Left lung (tissue), 14 donors: Measurements from ENCODE around the gene DPP9. TPM values are rescaled to one million over a fixed set of nuclear protein-coding genes. Genes with fewer than 3 reads are reported as not detected.

ENCODE experiments used
- ATAC-seq: fragments of 200-7000 bp; cut with Tn5 transposase; one replicate; pipeline ENCODE4 v1.9.1; 2020; ENCODE audit warnings: moderate library complexity
- DNase-seq, 4 donors: peaks; one replicate each; pipeline ENCODE4 v3.0.0-alpha.2; 2013 to 2020
- H3K27ac ChIP-seq, 2 donors: fragments of 200-600 bp; sonication (generic) in 1 of 2; one replicate each; pipeline versions ENCODE4 v1.5.0 to v1.8.0; 2020 to 2021
- H3K27me3 ChIP-seq, 2 donors: fragments of 200-600 bp; sonication (generic) in 1 of 2; one replicate each; pipeline versions ENCODE4 v1.5.0 to v1.8.0; 2020 to 2021
- H3K36me3 ChIP-seq, 2 donors: fragments of 200-600 bp; sonication (generic) in 1 of 2; one replicate each; pipeline versions ENCODE4 v1.5.0 to v1.8.0; 2020 to 2021
- H3K4me1 ChIP-seq, 2 donors: fragments of 200-600 bp; one replicate each; pipeline ENCODE4 v1.8.0; 2021
- H3K4me3 ChIP-seq, 2 donors: fragments of 200-600 bp; sonication (generic) in 1 of 2; one replicate each; pipeline versions ENCODE4 v1.5.0 to v1.8.0; 2020 to 2021; ENCODE audit warnings: mild to moderate bottlenecking in 1 of 2
- H3K9me3 ChIP-seq, 2 donors: fragments of 200-600 bp; sonication (generic) in 1 of 2; one replicate each; pipeline versions ENCODE4 v1.5.0 to v1.8.0; 2020 to 2021
- CTCF ChIP-seq, 2 donors: fragments of 200-600 bp; sonication (generic) in 1 of 2; IDR thresholded peaks; one replicate each; pipeline versions ENCODE4 v1.5.0 to v1.8.0; 2021; ENCODE audit warnings: antibody characterized with exemption in 2 of 2
- intact Hi-C, 2 donors: fragments of 100-400 bp; cut with DNase I; formaldehyde crosslinking; loops; one replicate each; pipeline versions ENCODE4 v1.11.2 to v1.14.2; 2022
- long read RNA-seq, 12 donors: library from polyadenylated mRNA in 2 of 12; unstranded in 2 of 12; transcript quantifications; one replicate each; pipeline ENCODE4 v2.0.0 and lab custom pipeline, GENCODE V29; 2019 to 2026
- polyA plus RNA-seq, 6 donors: library from polyadenylated mRNA; unstranded; fragments of 120-200 nt; gene quantifications; one replicate each; pipeline ENCODE4 v1.2.1, GENCODE V29; 2013; ENCODE audit not compliant: insufficient read length in 6 of 6
- total RNA-seq, 2 donors: library from RNA; stranded (reverse); fragmentation: NEBNext Ultra II Directional; extraction: Animal tissue kit (Norgen Biotek cat#: 25700); gene quantifications; one replicate each; pipeline ENCODE4 v1.2.1, GENCODE V29; 2021
- donor health status: DM: no; HTN: yes; CAD: no.
- donor health status: DM: no; HTN: no; CAD: no.

The DPP9 gene
- total RNA-seq (10 to 100 TPM; 79.7 to 95.5 TPM), polyA plus RNA-seq (10 to 100 TPM; 25.2 to 35.8 (median 27.4) TPM)
- long read RNA-seq, donor 1 = 0 reads
- long read RNA-seq, donor 2, partial matches to known transcripts = 0 of 2 reads
- long read RNA-seq, donor 2, other reads (novel, unspliced or antisense) = 0 of 2 reads
- long read RNA-seq, donor 3 = 0 reads
- long read RNA-seq, donor 4, partial matches to known transcripts = 4 of 11 reads
- long read RNA-seq, donor 4, other reads (novel, unspliced or antisense) = 5 of 11 reads
- long read RNA-seq, donor 5, full-length matches to known transcripts = 2 of 2 reads
- long read RNA-seq, donor 5, partial matches to known transcripts = 0 of 2 reads
- long read RNA-seq, donor 5, other reads (novel, unspliced or antisense) = 0 of 2 reads
- long read RNA-seq, donor 6, full-length matches to known transcripts = 3 of 3 reads
- long read RNA-seq, donor 6, partial matches to known transcripts = 0 of 3 reads
- long read RNA-seq, donor 6, other reads (novel, unspliced or antisense) = 0 of 3 reads
- long read RNA-seq, donor 7, partial matches to known transcripts = 0 of 2 reads
- long read RNA-seq, donor 7, other reads (novel, unspliced or antisense) = 0 of 2 reads
- long read RNA-seq, donor 8 = 0 reads
- long read RNA-seq, donor 9 = 0 reads
- long read RNA-seq, donor 10, partial matches to known transcripts = 8 of 17 reads
- long read RNA-seq, donor 10, other reads (novel, unspliced or antisense) = 7 of 17 reads
- long read RNA-seq, donor 11 = 0 reads
- long read RNA-seq, donor 12, full-length matches to known transcripts = 2 of 7 reads
- long read RNA-seq, donor 12, partial matches to known transcripts = 5 of 7 reads
- long read RNA-seq, donor 12, other reads (novel, unspliced or antisense) = 0 of 7 reads

- peak within 1 kb of the TSS; percentile 91 to 100 for H3K4me3 ChIP-seq
- peaks cover 11 to 38% of the 10 kb centered on the region in 2 donors for H3K4me1 ChIP-seq
- peaks cover 0 to 28% of the 10 kb centered on the region in 2 donors for H3K36me3 ChIP-seq
- intact Hi-C loops = no loop called here
- peak in 1 of 2 donors; percentile 38 for TF ChIP-seq CTCF (IDR thresholded peaks at IDR 0.05)
- H3K27ac ChIP-seq = peak within 1 kb of the TSS; percentile 82 to 89
- H3K9me3 ChIP-seq = no peaks in the 10 kb centered on the region
- ATAC-seq = peak; percentile 98
- peak; percentile 96 to 99 (median 97) for DNase-seq
- no peaks in the 10 kb centered on the region for H3K27me3 ChIP-seq
Measured at GRCh38 chr19:4723595-4724514, at the start of gene DPP9. Gene DPP9 (minus strand): TSS chr19:4723842. CDS start chr19:4719906, 3,936 bp downstream.

GRCh38 chr19:4773047-4773640, 49.5 kb upstream of the DPP9 start:
- H3K4me3 ChIP-seq = no peak overlapping the region
- H3K27ac ChIP-seq = no peak overlapping the region
- TF ChIP-seq CTCF (IDR thresholded peaks at IDR 0.05) = no peak
- ATAC-seq = no peak
- peaks cover 0 to 14% of the 10 kb centered on the region in 2 donors for H3K27me3 ChIP-seq
- H3K4me1 ChIP-seq = no peaks in the 10 kb centered on the region
- no peak for DNase-seq
- no peaks in the 10 kb centered on the region for H3K9me3 ChIP-seq
- H3K36me3 ChIP-seq = no peaks in the 10 kb centered on the region
- intact Hi-C loops = no loop called here

DNA sequence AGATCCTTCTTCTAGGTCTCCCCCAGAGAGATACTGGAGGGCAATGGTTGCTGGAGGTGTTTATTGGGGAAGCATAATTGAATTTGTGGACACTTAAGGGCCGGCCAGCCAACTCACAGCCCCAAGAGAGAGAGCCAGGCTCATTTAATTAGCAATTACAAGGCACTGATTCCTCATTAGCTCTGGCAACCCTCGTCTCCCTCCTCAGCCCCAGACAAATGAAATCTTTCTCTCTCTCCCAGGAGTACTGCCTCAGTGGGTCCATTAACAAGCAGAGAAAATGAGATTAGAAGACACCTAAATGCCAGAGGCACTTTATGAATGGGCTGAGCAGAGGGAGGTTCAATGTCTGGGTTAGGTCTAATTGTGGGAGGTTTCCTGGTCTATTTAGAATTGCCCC, 48.9 kb upstream of the DPP9 start:
- intact Hi-C loops = no loop called here
- no peak for ATAC-seq
- no peak for TF ChIP-seq CTCF (IDR thresholded peaks at IDR 0.05)
- Histone ChIP-seq H3K4me3 (no peak overlapping the region), H3K9me3 (no peaks in the 10 kb centered on the region), H3K4me1 (no peaks in the 10 kb centered on the region), H3K27me3 (peaks cover 0 to 14% of the 10 kb centered on the region in 2 donors), H3K27ac (no peak overlapping the region), H3K36me3 (no peaks in the 10 kb centered on the region)
- no peak for DNase-seq

GRCh38 chr19:4768934-4769777, 45.5 kb upstream of the DPP9 start:
- Histone ChIP-seq H3K4me3 (no peak overlapping the region), H3K4me1 (no peaks in the 10 kb centered on the region), H3K36me3 (no peaks in the 10 kb centered on the region), H3K9me3 (no peaks in the 10 kb centered on the region), H3K27ac (no peak overlapping the region), H3K27me3 (peaks cover 0 to 17% of the 10 kb centered on the region in 2 donors)
- intact Hi-C loops = no loop called here
- TF ChIP-seq CTCF (IDR thresholded peaks at IDR 0.05) = no peak
- ATAC-seq (peak; percentile 99), DNase-seq (peak in 3 of 4 donors; percentile 82 to 93 (median 84))
